DMS 273 treated with DMSO at 0.1 percent for 48 hours (cell line): ENCODE measurements around the gene TMEM190.
A peak's percentile ranks its signal among the peaks of the same experiment; 100 is the strongest.
"Not testable (repeated sequence)": the region's sequence is repeated elsewhere in the genome, so short reads cannot be mapped to it uniquely, and the experiment has no call there.

Experiments used
- DNase-seq: peaks from one replicate; lab custom pipeline; 2025; lab: John Stamatoyannopoulos, UW

The TMEM190 gene

DNA sequence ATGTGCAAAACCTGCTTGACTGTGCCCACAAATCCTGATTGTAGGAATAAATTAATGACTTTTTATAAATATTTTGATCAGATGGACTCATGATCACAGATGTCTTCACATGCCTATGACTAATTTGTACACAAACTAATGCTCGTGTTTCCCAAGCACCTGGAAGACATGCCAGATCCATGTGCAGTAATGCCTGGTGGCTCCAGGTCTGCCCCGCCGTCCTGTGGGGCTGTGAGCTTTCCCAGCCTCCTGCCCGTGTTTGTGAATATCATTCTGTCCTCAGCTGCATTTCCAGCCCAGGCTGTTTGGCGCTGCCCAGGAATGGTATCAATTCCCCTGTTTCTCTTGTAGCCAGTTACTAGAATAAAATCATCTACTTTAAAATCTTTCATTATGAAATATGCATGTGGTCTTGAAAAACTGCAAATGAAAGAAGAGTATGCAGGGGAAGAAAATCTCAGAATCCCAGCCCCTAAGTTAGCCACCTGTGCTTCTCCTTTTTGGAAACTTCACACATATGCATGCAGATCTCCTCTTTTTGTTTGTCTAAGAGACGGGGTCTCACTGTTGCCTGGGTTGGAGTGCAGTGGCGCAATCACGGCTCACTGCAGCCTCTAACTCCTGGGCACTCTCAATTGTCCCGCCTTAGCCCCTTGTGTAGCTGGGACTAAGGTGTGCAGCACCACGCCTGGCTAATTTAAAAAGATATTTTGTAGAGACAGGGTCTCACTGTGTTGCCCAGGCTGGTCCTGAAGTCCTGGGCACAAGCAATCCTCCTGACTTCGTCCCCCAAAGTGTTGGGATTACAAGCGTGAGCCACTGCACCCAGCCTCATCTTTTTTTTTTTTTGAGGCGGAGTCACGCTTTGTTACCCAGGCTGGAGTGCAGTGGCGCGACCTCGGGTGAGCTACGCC lies 15.3 kb downstream of the TMEM190 start:
- no peak for DNase-seq

DNA sequence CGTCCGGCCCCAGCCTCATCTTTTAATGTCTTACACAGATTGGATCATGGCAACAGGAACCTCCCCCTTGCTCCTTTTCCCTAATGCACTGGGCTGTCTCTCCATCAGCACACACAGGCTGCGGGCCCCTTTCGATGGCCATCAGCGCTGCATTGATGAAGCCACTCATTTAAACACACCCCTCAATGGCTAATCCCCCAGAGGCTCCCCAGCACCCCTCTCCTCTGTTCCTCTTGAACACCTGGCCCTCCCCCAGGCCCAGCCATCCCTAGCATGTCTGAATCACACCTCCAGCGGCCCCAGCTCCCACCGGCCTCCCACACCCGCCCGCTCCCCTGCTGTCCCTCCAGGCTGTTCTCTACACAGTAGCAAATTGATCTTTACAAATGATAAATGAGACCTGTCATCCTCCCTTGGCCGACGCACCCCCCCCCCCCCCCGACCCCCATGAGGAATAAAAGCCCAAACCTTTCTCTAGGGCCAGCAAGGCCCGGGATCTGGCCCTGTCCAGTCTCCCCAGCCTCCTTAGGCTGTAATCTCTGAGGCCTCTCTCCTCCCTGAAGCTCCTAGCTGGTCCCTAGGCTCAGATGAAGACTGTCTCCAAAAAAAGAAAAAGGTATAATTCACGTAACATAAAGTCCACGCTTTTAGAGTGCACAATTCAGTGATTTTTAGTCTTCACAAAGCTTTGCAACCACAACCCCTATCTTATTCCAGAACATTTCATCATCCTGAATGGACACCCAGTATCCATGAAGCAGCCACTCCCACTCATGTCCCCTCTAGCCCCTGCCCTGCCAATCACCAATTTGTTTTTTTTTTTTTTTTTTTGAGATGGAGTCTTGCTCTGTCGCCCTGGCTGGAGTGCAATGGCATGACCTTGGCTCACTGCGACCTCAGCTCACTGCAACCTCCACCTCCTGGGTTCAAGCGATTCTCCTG lies 16.5 kb downstream of the TMEM190 start:
- no peak for DNase-seq

DNA sequence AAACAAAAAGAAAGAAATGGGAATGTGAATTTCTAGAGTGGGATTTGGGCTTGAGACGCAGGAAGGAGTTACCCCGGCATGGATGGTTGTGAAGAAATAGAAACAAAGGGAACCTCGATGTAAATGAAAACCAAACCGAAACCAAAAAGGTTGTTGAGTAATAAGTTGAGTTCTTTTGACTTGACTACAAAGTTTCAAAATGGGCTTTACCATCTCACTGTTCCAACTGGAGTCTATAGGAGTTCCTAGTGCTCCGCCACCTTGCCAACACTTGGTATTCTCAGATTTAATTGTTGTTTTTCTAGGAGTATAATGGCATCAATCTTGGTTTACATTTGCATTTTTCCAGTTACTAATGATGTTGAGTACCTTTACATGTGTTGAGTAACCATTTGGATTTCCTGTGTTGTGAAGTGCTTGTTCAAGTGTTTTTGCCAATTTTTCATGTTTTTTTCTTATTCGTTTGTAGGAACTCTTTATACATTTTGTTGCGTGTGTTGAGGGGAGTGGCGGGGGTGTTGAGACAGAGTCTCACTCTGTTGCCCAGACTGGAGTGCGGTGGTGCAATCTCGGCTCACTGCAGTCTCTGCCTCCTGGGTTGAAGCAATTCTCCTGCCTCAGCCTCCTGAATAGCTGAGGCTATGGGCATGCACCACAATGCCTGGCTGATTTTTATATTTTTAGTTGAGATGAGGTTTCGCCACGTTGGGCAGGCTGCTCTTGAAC lies 21.7 kb downstream of the TMEM190 start:
- DNase-seq, result no peak

DNA sequence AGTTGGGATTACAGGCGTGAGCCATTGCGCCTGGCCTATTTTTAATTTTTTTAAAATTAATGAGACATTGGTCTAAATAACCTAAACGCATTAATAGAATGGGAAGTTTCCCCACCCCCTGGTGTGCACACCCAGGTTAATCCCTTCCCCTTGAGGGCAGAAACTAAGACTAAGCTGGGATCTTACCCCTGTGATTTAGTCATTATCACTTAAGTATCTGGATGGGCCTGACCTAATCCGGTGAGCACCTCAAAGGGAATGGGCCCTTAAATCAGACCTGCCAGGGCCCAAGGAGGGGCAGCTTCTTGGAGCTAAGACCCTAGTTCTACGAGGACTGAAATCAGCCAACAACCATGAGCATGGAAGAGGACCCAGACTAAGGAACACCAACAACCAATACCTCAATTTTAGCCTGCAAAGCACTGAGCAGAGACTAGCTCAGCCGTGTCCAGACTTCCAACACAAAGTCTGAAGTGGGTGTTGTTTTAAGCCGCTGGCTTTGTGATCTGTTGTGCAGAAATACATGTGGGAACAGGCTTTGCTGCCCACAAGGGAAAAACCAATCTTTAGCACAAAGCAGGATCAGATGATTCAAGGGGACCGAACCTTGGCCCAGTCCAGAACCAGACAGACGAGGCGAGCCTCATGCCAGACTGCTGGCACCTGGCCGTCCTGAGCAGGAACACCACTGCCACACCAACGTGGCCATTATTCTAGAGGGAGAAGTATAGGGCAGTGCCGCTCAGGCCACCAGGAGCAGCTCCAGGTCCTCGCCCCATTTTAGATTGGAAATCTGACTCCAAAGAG lies 23.9 kb downstream of the TMEM190 start:
- DNase-seq, result no peak

DNA sequence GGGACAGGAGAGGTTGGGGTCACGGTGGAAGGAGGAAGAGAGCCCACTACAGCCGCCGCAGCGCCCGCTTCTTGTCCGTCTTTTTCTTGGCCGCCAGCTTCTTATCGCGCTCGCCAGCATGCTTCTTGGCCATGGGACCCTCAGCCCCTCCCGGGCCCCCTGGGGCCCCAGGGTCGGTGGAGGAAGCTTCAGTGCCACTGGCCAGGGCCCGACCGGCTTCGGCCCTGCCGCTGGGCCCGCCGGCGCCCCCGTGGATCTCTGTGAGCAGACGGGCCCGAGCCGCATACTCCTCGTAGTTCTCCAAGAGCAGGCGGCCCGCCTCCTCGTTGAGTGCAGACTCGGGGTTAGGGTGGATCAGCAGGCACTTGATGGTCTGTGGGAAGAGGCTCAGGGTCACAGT lies 24.8 kb downstream of the TMEM190 start:
- DNase-seq, result not testable (repeated sequence)

DNA sequence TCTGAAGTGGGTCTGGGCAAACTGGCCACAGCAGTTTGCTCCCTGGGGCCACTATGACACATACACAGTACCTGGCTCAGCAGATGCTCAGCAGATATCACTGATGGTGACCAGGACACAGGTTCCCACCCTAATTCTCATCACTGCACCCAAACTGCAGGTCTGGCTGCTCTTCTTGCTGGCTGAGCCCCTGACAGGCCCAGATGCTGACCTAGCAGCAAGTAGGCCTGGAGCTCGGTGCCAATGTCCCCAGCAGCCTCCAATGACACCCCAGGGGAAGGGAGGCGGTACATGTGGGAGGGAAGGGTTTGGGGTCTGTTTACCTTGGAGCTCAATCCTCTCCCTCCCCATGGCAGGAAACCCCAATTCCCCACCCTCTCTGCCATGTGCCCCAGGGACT lies 25.9 kb downstream of the TMEM190 start:
- no peak for DNase-seq

DNA sequence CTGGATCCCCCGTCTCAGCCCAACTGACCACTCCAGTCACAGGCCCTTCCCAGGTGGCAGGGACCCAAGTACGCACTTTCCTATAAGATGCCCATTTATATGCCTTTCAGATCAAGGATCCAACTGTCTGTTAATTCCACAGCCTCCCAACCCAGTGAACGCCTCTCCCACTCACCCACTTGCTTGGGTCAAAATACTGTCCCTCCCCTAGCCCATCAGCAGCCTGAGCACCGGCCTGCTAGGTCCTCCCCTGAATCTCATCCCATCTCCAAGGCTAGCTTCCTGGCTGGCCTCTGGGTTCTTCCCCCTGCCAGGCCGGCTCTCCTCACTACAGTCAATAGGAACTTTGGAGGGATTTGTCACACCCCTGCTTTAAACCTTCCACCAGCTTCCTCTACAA lies 29.0 kb downstream of the TMEM190 start:
- no peak for DNase-seq

DNA sequence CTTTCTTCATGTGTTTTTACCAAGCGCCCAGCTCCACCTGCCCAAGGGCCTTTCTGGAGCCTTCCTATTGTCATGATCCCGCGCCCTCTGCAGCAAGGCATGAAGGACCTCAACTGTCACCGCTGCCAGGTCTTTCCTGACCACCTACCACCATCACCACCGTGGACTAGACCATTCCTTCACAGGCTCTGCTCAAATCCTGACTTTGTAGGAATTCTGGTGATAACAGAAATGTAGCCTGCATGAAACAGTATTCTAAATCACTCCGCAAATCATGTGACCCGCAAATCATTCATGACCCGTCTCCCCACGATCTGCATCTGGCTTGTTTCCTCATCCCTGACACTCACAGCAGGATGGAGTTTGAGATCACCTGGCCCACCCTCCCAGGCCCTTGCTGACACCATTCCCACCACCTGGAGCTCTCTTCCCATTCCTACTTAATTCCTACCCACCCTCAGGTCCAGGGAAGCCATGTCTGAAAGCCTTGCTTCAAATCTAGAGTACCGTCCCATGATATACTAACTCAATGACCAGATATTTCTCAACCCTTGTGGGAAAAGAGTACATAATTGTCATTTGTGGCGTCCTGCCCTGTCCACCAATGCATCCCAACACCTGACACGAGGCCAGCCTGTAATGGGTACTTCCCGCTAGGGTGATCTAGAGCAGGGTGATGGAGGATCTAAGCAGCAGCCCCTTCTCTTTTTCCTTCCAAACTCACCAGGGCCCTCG lies 29.6 kb downstream of the TMEM190 start:
- no peak for DNase-seq

DNA sequence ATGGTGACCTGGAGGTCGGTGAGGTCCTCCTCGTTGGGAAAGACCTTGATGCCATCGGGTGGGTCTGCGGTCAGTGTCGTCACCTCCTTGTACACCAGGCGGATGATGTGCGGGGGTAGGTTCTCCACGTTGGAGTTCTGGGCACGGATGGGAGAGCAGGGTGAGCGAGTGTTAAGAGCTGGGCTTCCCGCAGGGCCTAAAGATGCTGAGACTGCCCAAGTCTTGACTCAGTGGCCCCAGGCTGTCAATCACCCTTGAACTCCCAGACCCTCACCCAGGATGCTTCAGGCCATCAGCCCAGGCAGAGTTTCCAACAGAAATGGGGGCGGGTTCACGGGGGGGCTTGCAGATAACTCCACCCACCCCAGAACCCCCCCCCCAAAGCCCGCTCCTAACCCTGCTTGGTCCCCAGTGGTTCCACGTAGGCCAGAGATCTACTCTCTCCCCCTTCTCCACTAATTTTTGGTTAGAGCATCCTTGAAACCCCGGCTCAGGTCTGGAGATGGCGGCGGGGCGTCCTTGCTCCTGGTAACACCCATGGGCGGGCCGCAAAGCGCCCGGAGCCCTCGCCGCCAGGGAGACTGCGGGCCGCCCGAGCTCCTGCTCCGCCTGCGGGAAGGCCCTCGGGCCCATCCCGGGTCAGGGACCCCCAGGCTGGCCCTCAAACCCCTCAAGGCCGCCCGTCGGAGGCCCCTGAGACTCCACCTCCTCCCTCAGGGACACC lies 30.4 kb downstream of the TMEM190 start:
- no peak for DNase-seq

DNA sequence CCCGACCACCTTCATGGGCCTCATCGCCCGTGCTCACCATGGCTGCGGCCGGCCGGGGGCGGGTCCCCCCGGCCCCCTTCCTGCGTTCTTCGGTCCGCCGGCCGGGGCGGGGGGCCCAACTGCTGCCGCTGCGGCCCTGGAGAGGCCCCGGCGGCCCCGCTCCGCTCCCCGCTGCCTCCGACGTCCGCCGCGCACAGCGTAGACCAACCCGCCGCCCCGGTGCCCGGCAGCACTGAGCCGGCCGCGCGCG lies 30.8 kb downstream of the TMEM190 start, which contains the start of gene UBE2S:
UBE2S (minus strand) TSS at position 239 of the 250 bp plus-strand sequence; CDS start at position 40, 199 bp downstream.
- DNase-seq, result not testable (repeated sequence)

DNA sequence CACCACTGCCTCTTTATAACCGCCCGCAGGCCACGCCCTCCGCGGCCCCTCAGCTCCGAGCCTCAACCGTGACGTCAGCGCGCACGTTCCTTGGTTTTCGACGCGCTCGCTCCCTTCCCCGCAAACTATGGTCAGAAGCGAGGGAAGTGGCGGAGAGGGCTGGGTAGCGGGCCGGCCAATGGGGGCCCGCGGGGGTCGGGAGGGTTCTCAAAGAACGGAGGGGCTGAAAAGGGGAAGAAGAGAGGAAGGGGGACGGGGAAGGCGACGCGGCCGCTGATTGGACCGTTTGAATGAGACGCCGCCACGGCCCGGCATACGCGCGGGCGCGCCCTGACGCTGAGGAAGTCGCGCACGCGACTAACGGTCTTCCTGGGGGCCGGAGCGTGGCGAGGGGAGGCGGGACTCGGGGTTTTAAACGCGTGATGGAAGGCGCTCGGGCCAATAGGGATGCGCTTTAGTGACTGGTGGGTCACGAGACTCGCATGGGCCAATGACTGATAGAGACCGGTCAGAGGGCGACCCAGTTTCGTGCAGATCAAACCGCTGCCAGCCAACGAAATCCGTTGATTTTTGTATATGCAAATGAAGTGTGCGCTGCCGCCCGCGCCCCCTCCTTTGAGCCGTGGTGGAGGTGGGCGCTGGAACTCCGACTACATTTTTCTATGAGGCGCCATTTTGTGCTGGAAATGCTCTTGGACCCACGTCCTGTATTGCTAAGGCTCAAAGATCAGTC lies 31.3 kb downstream of the TMEM190 start:
- DNase-seq, result peak; percentile 98

DNA sequence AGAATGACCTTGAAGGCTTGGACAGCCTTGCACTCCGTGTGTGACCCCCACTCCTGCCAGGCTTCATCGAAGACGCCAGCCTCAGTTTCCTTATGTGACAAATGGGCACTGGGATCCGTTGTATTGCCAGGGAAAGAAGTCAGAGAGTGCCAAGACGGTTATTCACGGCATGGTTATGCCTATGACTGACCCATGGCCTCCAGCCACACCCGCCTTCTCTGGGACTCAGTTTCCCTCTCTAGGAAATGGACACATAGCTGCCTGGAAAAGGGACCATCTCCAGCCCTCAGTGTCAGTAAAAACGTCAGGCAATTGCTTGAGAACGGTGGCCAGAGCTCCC lies 31.9 kb downstream of the TMEM190 start:
- DNase-seq, result no peak

DNA sequence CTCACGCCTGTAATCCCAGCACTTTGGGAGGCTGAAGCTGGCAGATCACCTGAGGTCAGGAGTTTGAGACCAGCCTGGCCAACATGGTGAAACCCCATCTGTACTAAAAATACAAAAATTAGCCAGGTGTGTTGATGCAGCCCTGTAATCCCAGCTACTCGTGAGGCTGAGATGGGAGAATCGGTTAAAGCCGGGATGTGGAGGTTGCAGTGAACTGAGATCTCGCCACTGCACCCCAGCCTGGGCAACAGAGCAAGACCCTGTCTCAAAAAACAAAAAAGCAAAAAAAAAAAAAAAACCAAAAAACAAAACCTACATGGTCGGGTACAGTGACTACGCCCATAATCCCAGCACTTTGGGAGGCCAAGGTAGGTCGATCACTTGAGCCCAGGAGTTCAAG lies 32.6 kb downstream of the TMEM190 start:
- DNase-seq, result not testable (repeated sequence)

DNA sequence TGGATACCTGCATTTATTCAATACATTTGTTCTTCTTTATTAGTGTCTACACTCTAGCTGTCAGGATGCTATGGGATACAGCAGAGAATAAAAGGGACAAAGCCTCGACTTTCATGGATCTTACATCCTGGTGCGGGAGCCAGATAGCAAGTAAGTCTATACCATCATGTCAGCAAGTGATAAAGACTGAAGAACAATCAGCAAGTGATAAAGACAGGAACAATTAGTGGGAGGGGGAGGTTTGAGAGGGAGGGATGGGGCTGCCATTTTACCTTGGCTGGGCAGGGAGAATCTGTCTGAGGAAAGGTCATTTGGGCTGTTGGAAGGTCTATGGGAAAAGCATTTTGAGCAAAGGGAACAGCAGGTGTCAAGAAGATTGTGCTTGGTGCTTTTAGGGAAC lies 33.5 kb downstream of the TMEM190 start:
- DNase-seq, result no peak

DNA sequence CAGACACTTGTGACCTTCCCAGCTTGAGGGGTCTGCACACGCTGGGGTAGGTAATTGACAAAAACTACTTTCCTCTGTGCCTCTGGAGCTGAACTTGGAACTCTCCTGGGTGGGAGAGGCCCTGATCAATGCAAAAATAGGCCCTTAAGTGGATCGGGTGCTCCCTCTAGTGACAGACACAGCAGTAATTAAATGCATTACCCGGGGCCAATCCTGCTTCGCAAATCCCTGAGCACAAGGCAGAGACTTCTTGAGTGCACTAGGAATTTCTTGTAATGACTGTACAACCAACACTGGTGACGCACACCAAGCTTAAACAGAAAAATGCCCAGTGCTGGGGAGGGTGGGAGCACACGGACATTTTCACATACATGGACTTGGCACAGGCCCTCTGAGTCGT lies 41.6 kb downstream of the TMEM190 start:
- peak; percentile 26 for DNase-seq

DNA sequence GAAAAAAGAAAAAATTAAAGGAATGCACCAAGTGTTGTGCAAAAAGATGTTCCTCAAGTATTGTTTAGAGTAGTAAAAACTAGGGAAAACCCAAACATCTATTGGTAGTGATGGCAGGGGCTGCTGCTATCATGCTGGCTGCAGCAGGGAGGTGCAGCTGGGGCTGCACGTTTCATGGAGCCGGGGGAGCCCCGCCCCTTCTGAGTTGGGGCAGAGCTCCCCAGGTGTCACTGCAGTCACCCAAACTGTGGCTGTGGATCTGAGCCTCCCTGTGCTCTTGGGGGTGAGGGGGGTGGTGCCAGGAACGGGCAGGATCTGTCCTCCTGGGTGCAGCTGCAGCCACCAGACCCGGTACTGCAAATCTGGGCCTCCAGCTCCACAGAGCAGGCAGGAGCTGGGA lies 42.5 kb downstream of the TMEM190 start:
- DNase-seq, result no peak

DNA sequence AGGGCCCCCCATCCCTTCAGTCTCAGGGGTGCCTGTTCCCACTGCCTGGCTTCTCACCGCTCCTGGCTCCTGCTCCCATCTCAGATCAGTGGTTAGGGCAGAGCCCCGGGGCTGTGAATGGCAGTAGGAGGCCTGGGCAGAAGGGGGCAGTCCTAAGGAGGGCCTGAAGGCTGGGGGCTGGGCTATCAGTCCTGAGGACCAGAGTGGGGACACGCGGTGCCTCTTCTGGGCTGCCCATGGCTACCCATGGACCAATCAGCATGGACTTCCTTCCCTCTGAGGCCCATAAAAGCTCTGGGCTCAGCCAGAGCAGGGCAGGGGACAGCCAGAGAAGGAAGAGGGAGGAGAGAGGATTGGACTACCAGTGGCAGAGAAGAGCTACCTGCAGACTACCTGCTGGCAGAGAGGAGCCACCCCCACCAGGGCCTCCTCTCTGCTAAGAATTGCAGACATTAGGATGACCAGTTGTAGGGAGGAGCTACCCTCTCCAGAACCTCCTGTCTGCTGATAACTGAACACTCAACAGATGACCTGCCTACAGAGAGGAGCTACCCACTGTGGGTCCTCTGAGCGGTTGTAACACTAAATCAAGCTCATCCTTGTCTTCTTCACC lies 43.1 kb downstream of the TMEM190 start:
- no peak for DNase-seq

DNA sequence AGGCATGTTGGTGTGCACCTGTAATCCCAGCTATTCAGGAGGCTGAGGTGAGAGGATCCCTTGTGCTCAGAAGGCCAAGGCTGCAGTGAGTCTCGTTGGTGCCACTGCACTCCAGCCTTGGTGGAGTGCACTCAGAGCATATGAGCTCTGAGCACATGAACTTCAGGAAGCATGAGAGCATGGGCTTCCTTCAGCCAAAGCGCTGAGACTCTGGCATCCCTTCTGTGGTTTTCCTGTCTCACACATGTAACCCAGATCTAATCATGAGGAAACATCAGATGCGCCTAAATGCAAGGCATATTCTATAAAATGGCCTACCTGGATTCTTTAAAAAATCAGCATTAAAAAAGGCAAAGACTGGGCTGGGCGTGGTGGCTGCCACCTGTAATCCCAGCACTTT lies 44.7 kb downstream of the TMEM190 start:
- DNase-seq, result not testable (repeated sequence)
